MCF 10A (cell line): ENCODE measurements around the gene TWF2. TPM values are rescaled to one million over a fixed set of nuclear protein-coding genes. Genes with fewer than 3 reads are reported as not detected.

Source experiments
- BruUV-seq: library from RNA; stranded (reverse); fragments of 400-500 nt; replicated peaks from 2 replicates; lab custom pipeline; 2021; lab: Mats Ljungman, UMichigan
- CTCF ChIA-PET: fragments of 300-600 bp; sonication (Branson Sonifier 250); formaldehyde crosslinking; extraction: SDS; loops from one replicate; lab custom pipeline; 2021; ENCODE audit warnings: antibody characterized with exemption, inconsistent platforms; lab: Yijun Ruan, JAX
- POLR2A ChIA-PET: fragments of 300-600, 350-650 bp; sonication (Branson Sonifier 250); formaldehyde crosslinking; extraction: SDS; loops from one replicate; lab custom pipeline; 2020; ENCODE audit warnings: antibody characterized with exemption, inconsistent platforms; lab: Yijun Ruan, JAX
- DNase-seq: peaks from one replicate; pipeline ENCODE4 v3.0.0-alpha.2; 2018; ENCODE audit not compliant: unreplicated experiment
- H3K27ac Mint-ChIP-seq: one replicate; pipeline ENCODE4 v1.8.0; 2022; ENCODE audit warnings: mild to moderate bottlenecking, low read depth, mixed read lengths; ENCODE audit not compliant: unreplicated experiment
- H3K27me3 Mint-ChIP-seq: one replicate; pipeline ENCODE4 v1.8.0; 2022; ENCODE audit warnings: mixed read lengths; ENCODE audit not compliant: insufficient read depth, unreplicated experiment
- H3K36me3 Mint-ChIP-seq: one replicate; pipeline ENCODE4 v1.8.0; 2022; ENCODE audit warnings: mild to moderate bottlenecking, moderate library complexity, mixed read lengths; ENCODE audit not compliant: insufficient read depth, unreplicated experiment
- H3K4me1 Mint-ChIP-seq: one replicate; pipeline ENCODE4 v1.8.0; 2022; ENCODE audit warnings: mixed read lengths; ENCODE audit not compliant: insufficient read depth, unreplicated experiment
- H3K4me3 Mint-ChIP-seq: one replicate; pipeline ENCODE4 v1.8.0; 2022; ENCODE audit warnings: mild to moderate bottlenecking, moderate library complexity, mixed read lengths; ENCODE audit not compliant: unreplicated experiment
- H3K9me3 Mint-ChIP-seq: one replicate; pipeline ENCODE4 v1.8.0; 2022; ENCODE audit warnings: mixed read lengths; ENCODE audit not compliant: unreplicated experiment
- intact Hi-C: fragments of 100-400 bp; cut with micrococcal nuclease; formaldehyde crosslinking; loops from 2 replicates; pipeline ENCODE4 v1.14.1; 2022
- total RNA-seq: library from RNA; stranded (reverse); gene quantifications from 2 replicates; pipeline ENCODE4 v1.2.3, GENCODE V29; 2022
- TF ChIP-seq, protein P1 (sequence below): fragments of 200-600 bp; IDR thresholded peaks from one replicate; pipeline ENCODE4 v1.8.0; 2022; ENCODE audit warnings: antibody characterized with exemption, mild to moderate bottlenecking; ENCODE audit not compliant: unreplicated experiment

TWF2 gene
- total RNA-seq, 1 experiment from 2014 or later = 47.0 TPM

DNA sequence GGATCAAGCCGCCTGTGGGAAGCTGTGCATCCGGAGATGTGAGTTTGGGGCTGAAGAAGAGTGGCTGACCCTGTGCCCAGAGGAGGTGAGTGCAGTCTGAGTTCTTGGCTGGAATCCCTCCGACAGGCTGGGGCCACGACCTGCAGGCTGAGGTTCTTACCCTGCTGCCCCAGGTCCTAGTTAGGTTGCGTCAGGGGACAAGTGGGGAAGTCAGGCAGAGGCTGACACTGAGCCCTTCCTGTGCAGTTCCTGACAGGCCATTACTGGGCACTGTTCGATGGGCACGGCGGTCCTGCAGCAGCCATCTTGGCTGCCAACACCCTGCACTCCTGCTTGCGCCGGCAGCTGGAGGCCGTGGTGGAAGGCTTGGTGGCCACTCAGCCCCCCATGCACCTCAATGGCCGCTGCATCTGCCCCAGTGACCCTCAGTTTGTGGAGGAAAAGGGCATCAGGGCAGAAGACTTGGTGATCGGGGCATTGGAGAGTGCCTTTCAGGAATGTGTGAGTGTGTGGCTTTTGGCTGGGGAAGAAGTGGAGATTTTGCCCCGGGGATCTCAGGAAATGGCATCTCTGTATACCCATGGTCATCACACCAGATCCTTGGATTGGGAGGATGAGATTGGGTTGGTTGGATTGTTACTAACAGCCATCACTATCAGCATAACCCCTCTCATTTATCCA lies 7.9 kb upstream of the TWF2 start:
- H3K27ac Mint-ChIP-seq = no peak overlapping the region
- DNase-seq = no peak
- no peak overlapping the region for H3K4me3 Mint-ChIP-seq
- peaks cover 10% of the 10 kb centered on the region for H3K4me1 Mint-ChIP-seq
- H3K27me3 Mint-ChIP-seq = no peaks in the 10 kb centered on the region
- TF ChIP-seq, protein P1, sequence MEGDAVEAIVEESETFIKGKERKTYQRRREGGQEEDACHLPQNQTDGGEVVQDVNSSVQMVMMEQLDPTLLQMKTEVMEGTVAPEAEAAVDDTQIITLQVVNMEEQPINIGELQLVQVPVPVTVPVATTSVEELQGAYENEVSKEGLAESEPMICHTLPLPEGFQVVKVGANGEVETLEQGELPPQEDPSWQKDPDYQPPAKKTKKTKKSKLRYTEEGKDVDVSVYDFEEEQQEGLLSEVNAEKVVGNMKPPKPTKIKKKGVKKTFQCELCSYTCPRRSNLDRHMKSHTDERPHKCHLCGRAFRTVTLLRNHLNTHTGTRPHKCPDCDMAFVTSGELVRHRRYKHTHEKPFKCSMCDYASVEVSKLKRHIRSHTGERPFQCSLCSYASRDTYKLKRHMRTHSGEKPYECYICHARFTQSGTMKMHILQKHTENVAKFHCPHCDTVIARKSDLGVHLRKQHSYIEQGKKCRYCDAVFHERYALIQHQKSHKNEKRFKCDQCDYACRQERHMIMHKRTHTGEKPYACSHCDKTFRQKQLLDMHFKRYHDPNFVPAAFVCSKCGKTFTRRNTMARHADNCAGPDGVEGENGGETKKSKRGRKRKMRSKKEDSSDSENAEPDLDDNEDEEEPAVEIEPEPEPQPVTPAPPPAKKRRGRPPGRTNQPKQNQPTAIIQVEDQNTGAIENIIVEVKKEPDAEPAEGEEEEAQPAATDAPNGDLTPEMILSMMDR = no peak
- no TSS peak for BruUV-seq
- H3K9me3 Mint-ChIP-seq = no peaks in the 10 kb centered on the region
- POLR2A ChIA-PET = interaction anchor here (0.7 to 1.8 kb wide), 5 partner anchors 9 to 95 kb away, joined by 3 to 6 read pairs (median 3); partner anchors contain the start of gene WDR82
- intact Hi-C loops = no loop called here
- CTCF ChIA-PET = interaction anchor here (2.8 kb wide), 1 partner anchor 26 kb away, joined by 15 read pairs; no protein-coding TSS in a partner anchor
- H3K36me3 Mint-ChIP-seq = peaks cover 19% of the 10 kb centered on the region

GRCh38 chr3:52246264-52246620 lies 7.3 kb upstream of the TWF2 start:
- H3K27ac Mint-ChIP-seq = no peak overlapping the region
- H3K9me3 Mint-ChIP-seq = no peaks in the 10 kb centered on the region
- ChIA-PET CTCF (interaction anchor here (0.8 kb wide), 1 partner anchor 14 kb away, joined by 3 read pairs; no protein-coding TSS in a partner anchor), POLR2A (interaction anchor here (0.6 to 1.8 kb wide), 6 partner anchors 9 to 250 kb away, joined by 3 to 6 read pairs (median 3); partner anchors contain the start of genes RPL29 and WDR82)
- no peak for DNase-seq
- peak overlapping the region; percentile 65 for H3K4me3 Mint-ChIP-seq
- intact Hi-C loops = no loop called here
- peaks cover 10% of the 10 kb centered on the region for H3K4me1 Mint-ChIP-seq
- BruUV-seq = no TSS peak
- TF ChIP-seq, protein P1 = no peak
- peaks cover 13% of the 10 kb centered on the region for H3K36me3 Mint-ChIP-seq
- no peaks in the 10 kb centered on the region for H3K27me3 Mint-ChIP-seq

DNA sequence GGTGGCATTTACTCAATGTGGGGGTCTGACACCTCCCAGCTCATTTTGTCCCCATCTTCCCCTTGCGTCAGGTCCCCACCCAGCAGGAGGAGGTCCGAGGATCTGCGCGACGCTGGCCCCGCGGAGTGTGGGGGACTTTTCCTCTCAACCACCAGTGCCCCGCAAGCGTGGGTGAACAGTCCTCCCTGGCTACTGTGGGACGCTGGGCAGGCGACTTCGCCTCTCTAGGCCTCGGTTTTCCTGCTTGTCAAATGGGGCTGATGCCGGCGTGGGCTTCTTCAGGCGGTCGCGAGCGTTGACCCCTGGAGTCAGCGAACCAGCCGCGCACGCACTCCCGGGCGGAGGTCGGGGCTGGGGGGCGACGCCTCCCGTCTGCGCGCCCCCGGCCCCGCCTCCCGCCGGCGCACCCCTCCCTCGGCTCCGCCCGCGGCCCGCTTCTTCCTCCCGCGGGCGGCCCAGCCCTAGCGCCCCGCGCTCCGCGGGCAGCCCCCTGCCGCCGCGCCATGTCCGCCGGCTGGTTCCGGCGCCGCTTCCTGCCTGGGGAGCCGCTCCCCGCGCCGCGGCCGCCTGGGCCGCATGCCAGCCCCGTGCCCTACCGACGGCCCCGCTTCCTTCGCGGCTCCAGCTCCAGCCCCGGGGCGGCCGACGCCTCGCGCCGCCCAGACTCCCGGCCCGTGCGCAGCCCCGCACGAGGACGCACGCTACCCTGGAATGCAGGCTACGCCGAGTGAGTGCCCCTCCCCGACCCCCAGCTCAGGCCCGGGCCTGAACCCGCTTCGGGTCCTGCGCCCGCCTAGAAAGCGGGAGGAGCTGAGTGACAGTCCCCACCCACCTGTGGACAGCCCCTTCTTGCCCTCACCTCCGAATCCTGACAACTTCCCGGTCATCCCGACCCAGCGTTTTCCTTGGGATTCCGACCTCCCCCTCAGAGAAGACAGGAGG lies 6.6 kb upstream of the TWF2 start, which contains the start of gene PPM1M:
Gene PPM1M, plus strand, starts transcription at position 438 of the 942 bp plus-strand sequence. Its CDS starts 66 bp downstream, at position 504.
- Mint-ChIP-seq H3K27ac (no peak within 1 kb of the TSS), H3K9me3 (no peaks in the 10 kb centered on the region), H3K36me3 (peaks cover 6% of the 10 kb centered on the region), H3K4me1 (peaks cover 15% of the 10 kb centered on the region), H3K27me3 (no peaks in the 10 kb centered on the region), H3K4me3 (peak within 1 kb of the TSS; percentile 65)
- ChIA-PET POLR2A (interaction anchor here (0.6 to 1.8 kb wide), 7 partner anchors 8 to 250 kb away, joined by 3 to 6 read pairs (median 3); partner anchors contain the start of genes GLYCTK, RPL29 and WDR82), CTCF (interaction anchor here (0.8 to 1.1 kb wide), 2 partner anchors 13 to 32 kb away, joined by 3 read pairs; no protein-coding TSS in a partner anchor)
- DNase-seq = peak; percentile 38
- intact Hi-C loops = no loop called here
- TF ChIP-seq, protein P1 = no peak
- BruUV-seq = no TSS peak
